ENCODE results near the gene INF2. TPM values are rescaled to one million over a fixed set of nuclear protein-coding genes. Genes with fewer than 3 reads are reported as not detected.

The INF2 gene
- total RNA-seq, 1 donor from 2014 or later, result 113 TPM

DNA sequence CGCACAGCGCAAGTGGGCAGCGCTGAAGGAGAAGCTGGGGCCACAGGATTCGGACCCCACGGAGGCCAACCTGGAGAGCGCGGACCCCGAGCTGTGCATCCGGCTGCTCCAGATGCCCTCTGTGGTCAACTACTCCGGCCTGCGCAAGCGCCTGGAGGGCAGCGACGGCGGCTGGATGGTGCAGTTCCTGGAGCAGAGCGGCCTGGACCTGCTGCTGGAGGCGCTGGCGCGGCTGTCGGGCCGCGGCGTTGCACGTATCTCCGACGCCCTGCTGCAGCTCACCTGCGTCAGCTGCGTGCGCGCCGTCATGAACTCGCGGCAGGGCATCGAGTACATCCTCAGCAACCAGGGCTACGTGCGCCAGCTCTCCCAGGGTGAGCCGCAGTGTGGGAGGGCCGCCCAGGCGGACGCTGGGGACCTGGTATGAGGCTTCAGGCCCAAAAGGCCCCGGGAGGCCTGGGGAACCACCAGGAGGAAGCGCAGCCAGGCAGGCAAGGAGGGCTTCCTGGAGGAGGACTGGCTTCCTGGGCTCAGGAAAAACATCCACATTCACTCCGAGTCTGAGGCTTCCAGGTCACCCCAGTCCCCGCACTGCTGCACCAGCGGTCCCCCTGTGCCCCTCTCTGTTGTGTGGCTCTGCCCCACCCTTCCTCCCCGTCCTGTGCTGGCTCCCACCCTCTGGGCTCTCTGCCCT, 12.1 kb downstream of the INF2 start:
- no peak for DNase-seq (ENCODE audit: low read depth)

DNA sequence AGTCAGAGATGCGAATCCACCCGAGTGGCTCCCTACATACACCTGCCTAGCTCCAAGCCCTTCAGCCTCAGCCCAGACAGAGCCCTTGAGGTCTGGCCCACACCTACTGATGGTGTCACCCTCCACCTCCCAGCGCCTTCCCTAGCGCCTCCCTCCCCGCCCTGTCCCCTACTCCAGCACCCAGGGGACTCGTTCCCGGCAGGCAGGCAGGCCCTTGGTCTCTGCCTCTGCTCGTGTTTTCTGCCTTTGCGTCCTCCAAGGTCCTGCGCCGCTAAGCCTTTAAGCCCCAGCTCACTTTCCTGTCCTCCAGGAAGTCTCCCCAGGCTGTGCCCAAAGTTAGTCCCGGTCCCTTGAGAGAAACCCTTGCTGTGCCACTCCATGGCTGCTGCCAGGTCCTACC, 12.7 kb downstream of the INF2 start:
- DNase-seq (ENCODE audit: low read depth), result no peak

DNA sequence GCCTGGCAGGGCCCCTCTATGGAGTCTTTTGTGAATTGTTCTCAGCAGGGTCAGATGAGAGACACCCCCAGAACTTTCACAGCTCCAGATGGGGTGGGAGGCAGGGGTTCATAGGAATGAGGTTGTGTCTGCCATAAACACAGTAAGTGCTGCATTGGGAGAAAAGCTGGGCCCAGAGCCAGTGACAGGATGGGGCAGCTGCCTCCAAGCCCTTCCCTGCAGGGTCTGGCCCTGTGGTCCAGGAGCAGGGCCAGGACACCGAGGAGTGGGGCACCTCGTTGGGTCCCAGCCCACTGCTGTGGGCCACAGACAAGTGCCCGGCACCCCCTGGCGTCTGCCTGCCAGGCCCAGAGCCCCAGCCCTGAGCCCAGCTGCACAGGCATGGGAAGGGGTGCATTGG, 13.3 kb downstream of the INF2 start:
- DNase-seq (ENCODE audit: low read depth), result no peak

DNA sequence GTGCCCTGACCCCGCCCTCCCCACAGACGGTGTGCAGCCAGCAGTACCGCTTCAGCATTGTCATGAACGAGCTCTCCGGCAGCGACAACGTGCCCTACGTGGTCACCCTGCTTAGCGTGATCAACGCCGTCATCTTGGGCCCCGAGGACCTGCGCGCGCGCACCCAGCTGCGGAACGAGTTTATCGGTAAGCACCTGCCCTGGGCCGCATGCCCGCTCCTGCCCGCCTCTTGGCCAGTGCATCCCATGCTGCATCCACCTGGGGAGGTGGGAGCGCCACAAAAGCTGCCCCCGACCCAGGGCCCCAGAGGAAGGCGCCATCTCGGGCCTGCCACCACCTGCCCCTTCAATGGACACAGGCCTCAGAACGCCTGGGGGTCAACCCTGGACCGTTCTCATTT, 13.9 kb downstream of the INF2 start:
- DNase-seq (ENCODE audit: low read depth), result no peak

DNA sequence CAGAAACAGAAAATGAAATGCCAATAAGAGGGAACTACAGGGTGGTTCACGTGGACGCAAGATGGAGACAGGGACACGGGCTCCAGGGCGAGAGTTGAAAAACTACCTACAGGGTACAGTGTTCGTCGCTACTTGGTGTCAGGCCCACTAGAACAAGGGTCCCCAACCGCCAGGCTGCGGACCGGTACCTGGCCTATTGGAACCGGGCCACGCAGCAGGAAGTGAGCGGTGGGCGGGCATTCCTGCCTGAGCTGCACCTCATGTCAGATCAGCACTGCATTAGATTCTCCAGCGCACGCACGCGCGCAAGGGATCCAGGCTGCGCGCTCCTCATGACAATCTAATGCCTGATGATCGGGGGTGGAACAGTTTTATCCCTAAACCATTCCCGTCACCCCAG, 14.8 kb downstream of the INF2 start:
- no peak for DNase-seq (ENCODE audit: low read depth)

DNA sequence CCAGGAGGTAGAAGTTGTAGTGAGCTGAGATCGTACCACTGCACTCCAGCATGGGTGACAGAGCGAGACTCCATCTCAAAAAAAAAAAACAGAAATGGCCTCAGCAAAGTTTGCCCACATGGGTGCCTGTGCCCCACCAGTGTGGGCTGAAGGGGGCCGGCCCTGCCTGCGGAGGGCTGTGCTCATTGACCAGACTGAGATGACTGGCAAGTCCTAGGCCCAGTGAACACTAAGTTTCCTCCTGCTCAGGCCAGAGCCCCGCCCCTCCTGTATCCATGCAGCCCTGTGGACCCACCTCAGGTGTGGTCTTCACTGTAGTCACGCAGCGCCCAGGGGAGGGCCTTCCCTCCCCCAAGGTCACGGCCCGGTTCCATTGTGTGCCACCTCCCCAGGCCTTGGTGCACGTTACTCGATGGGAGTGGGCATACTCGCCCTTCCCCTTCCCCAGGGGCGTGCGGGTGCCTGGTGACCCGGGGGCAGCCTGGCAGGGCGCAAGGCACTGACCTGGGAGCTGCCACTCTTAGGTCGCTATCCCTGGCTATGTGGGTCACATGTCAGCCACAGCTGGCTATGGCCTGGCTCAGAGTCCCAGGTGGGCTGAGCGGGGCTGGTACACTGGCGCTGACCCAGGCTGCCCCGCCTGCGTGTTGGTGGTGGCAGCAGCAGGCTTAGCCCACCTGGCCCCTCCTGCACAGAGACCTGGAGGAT, 16.1 kb downstream of the INF2 start:
- DNase-seq (ENCODE audit: low read depth), result no peak

DNA sequence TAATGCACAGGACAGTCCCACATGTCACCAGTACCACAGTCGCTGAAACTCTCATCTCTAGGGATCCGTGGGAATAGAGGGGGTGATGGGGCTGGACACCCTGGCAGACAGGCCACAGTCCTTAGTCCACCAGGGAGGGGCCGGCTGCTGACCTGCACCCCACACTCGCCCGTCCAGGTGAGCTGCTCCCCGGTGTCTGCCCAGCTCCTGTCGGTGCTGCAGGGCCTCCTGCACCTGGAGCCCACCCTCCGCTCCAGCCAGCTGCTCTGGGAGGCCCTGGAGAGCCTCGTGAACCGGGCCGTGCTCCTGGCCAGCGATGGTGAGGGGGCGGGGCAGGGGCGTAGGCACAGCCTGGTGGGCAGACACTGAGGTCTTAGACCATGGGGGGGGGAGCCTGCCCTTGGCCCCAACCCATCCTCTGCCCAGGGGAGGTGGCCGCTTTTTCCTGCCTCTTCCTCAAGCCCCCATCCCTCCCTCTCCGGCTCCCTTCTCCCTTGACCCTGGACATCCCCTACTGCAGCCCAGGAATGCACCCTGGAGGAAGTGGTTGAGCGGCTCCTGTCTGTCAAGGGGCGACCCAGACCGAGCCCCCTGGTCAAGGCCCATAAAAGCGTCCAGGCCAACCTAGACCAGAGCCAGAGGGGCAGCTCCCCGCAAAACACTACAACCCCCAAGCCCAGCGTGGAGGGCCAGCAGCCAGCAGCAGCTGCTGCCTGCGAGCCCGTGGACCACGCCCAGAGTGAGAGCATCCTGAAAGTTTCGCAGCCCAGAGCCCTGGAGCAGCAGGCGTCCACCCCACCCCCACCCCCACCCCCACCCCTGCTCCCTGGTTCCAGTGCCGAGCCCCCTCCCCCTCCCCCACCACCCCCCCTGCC, 17.6 kb downstream of the INF2 start:
- DNase-seq (ENCODE audit: low read depth), result peak; percentile 63

DNA sequence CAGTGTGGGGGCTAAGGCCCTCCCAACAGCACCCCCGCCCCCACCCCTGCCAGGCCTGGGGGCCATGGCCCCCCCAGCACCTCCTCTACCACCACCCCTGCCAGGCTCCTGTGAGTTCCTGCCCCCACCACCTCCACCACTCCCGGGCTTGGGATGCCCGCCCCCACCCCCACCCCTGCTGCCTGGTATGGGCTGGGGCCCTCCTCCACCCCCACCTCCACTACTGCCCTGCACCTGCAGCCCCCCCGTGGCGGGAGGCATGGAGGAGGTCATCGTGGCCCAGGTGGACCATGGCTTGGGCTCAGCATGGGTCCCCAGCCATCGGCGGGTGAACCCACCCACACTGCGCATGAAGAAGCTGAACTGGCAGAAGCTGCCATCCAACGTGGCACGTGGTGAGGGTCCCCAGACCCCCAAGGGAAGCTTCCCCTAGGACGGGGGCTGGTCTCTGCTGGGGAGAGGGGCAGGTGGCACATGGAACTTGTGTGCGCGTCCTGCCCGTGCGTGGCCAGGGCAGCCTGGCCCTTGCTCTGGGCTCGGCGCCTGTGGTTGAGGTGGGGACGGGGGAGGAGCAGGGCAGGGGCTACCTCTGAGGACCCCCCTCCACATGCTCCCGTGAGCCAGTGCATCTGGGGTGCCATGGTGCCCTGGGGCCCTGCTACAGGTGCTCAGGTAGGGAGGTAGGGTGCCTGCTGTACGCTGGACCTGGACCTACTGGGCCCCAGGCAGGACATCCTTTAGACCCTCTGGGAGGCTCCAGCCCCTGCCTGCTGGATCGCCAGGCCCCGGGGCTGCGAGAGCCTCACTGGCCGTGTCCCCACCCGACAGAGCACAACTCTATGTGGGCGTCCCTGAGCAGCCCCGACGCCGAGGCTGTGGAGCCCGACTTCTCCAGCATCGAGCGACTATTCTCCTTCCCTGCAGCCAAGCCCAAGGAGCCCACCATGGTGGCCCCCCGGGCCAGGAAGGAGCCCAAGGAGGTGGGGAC, 18.5 kb downstream of the INF2 start:
- DNase-seq (ENCODE audit: low read depth), result no peak

DNA sequence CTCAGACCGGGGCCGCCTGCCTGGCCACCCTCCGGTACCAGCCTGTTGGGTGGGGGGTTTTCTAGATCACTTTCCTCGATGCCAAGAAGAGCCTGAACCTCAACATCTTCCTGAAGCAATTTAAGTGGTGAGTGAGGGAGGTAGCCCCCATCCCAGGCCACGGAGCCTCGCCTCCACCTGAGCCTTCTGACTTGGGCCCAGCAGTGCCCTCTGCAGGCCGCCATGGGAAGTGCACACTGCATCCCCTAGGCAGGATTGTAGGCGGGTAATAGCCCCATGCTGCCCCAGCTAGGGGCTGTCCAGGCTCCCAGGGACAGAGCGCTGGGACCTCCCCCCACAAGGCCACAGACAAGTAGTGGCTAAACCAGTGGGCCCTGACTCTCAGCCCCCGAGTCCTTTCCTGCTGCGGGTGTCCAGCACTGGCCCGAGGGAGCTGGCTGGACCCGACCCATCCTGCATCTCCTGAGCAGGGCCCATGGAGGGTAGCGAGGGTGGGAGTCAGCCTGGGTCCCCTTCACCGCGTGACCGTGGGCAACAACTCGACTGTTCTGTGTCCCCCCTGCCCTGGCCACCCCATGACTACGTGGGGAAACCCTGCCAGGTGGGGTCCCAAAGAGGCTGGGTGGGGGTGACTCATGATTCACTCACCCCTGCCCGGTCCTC, 19.3 kb downstream of the INF2 start:
- DNase-seq (ENCODE audit: low read depth), result peak; percentile 62

DNA sequence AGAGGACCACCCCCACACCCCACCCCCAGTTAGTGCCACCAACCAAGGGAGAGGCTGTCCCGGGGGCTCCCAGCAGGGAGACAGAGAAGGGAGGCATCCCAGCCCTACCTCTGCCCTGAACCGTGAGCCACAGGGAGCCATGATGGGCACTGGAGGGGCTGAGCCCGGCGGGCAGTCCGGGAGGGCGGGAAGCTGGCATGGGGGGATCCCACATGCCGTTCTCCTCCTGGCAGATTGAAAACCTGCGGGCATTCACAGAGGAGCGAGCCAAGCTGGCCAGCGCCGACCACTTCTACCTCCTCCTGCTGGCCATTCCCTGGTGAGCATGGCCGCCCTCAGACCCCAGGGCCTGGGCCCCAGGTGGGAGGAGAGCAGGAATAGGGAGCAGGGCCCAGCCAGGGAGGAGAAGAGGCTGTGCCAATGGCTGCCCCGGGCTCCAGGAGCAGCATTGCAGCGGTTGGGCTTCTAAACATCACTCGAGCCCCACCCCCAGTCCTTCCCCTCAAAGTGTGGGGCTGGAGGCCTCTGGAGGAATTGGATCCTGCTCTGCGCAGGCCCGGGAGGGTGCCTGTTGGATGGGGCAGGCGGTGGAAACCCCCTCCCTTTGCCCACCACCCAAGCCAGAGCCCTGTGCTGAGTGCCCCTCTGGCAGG, 20.1 kb downstream of the INF2 start:
- DNase-seq (ENCODE audit: low read depth), result no peak

DNA sequence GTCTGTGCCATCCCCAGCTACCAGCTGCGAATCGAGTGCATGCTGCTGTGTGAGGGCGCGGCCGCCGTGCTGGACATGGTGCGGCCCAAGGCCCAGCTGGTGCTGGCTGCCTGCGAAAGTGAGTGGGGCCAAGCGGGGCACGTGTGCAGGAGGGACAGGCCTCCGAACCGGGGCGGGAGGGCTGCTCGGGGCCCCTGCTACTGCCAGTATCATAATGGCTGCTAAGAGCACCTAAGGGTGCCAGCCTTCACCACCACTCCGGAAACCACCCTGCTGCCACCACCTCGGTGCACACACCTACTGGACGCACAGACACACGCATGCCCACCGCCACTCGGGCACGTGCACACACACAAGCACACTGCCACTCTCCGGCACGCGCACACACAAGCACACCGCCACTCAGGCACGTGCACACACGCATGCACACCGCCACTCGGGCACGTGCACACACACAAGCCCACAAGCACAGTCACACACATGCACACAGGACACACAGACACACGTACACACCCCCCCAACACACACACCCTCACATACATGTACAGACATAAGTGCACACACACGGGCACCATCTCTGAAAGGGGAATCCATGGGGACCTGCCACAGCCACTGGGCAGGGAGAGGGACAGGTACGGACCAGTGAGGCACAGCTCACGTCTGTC, 20.8 kb downstream of the INF2 start:
- DNase-seq (ENCODE audit: low read depth), result no peak

DNA sequence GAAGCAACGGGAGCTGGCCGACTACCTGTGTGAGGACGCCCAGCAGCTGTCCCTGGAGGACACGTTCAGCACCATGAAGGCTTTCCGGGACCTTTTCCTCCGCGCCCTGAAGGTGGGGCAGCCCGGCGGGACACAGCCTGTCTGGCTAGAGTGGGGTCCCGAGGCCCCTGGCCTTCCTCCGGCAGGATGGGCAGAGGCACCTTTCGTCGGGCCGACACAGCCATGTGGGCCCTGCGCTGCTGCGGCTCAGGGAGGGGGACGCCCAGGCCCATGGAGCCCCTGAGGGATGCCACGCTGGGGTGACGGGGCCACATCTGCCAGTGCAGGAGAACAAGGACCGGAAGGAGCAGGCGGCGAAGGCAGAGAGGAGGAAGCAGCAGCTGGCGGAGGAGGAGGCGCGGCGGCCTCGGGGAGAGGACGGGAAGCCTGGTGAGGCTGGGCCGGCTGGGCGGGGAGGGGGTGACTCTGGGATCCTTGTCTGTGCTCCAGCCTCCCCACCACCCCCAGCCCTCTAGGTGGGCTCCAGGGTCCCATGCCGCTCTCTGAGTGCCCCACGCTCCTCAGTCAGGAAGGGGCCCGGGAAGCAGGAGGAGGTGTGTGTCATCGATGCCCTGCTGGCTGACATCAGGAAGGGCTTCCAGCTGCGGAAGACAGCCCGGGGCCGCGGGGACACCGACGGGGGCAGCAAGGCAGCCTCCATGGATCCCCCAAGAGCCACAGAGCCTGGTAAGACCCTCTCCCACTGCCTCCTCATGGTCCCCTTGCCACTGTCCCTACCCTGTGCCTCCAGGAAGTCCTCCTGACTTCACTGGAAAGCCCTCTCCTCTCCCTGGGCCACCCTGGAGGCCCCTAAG, 23.7 kb downstream of the INF2 start:
- DNase-seq (ENCODE audit: low read depth), result no peak

DNA sequence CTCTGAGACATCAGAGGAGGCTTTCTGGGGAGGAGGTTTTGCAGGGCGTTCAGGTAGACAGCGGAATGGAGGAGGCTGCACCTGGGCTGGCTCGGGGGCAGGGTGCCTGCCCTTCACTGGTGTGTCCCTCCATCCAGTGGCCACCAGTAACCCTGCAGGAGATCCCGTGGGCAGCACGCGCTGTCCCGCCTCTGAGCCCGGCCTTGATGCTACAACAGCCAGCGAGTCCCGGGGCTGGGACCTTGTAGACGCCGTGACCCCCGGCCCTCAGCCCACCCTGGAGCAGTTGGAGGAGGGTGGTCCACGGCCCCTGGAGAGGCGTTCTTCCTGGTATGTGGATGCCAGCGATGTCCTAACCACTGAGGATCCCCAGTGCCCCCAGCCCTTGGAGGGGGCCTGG, 24.6 kb downstream of the INF2 start:
- no peak for DNase-seq (ENCODE audit: low read depth)

DNA sequence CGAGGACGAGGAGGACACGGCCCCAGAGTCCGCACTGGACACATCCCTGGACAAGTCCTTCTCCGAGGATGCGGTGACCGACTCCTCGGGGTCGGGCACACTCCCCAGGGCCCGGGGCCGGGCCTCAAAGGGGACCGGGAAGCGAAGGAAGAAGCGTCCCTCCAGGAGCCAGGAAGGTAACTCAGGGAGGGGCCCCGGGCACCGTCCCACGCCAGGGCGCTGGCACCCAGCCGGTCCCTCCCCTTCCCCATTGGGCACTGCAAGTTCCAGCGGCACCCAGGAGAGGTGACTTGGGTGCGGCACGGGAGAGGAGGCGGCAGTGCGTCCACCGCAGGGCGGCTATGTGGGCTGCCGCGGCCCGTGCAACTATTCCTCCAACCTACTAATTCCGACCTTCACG, 25.3 kb downstream of the INF2 start:
- no peak for DNase-seq (ENCODE audit: low read depth)

DNA sequence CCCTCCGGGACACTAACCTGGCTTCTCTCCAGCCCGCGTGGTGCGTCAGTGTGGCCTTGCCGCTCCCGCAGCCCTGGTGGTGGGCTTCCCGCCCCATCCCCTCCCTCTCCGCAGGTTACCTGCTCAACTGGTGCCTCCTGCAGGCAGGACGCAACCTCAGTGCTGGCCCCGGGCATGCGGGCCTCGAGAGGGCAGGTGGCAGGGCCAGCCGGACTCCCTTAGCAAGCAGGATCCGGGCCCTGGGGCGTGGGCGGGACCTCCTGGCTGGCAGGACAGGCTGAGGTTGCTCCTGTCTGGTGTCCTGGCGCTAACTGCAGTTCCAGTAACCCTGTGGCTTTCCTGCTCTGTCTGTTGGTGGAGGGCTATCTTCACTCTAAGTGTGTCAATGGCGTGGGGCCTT, 26.0 kb downstream of the INF2 start:
- no peak for DNase-seq (ENCODE audit: low read depth)

DNA sequence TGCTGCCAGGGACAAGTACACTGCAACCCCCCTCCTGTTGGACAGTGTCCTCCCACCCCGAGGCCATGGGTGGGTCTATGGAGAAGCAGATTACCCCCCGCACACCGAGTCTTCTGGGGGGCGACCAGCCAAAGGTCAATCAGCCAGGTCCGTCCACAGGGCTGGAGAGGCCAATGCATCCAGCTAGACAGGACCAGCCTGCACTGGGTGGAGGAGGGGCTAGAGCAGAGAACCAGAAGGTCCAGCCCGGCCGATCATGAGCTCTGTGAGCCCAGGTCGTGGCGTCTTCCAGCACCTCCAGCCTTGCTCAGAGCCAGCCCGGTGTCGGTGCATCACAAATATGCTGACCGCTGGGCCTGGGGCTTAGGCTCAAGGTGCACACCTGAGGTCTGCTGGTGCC, 26.5 kb downstream of the INF2 start:
- no peak for DNase-seq (ENCODE audit: low read depth)

DNA sequence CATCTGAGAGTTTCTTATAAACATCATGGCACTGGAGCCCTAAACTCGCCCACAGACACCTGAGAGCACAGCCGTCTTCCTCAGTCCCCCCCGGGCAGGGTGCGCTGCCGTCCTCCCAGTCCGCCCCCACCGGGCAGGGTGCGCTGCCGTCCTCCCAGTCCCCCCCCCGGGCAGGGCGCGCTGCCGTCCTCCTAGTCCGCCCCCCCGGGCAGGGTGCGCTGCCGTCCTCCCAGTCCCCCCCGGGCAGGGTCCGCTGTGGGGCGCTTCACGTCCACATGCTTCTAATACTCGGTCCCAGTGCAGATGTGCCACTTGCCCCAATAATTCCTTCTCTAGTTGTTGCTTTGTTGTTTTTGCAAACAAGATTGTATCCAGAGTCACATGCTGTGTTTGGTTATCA, 27.7 kb downstream of the INF2 start:
- no peak for DNase-seq (ENCODE audit: low read depth)

DNA sequence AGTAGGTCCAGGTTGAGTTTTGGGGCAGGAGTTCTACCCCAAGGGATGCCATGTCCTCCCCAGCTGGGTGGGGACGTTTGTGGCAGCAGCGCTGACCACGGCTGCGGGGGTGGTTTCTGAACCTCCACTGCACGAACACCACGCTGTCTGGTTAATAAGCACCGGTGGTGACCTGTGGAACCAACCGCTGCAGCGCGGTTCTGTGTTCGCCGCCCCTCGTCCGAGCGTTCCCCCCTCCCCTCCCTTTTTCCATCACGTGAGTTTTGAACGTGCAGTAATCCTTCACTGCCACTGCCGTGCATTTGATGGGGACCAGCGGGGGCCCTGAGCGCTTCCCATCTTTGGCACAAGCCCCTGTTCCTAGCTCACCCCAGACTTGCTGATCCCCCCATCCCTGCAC, 28.2 kb downstream of the INF2 start:
- DNase-seq (ENCODE audit: low read depth), result no peak

All from myocyte (in vitro differentiated cells).